ENCODE data around the gene KLHDC8B. TPM values are rescaled to one million over a fixed set of nuclear protein-coding genes. Genes with fewer than 3 reads are reported as not detected.

KLHDC8B gene
- total RNA-seq: 53.5 TPM
- long read RNA-seq, transcript KLHDC8B-201 (6 exons, 1,959 nt): major isoform, 117 of 191 reads
- long read RNA-seq, partial matches to known transcripts: 28 of 191 reads
- long read RNA-seq, other reads (novel, unspliced or antisense): 46 of 191 reads

DNA sequence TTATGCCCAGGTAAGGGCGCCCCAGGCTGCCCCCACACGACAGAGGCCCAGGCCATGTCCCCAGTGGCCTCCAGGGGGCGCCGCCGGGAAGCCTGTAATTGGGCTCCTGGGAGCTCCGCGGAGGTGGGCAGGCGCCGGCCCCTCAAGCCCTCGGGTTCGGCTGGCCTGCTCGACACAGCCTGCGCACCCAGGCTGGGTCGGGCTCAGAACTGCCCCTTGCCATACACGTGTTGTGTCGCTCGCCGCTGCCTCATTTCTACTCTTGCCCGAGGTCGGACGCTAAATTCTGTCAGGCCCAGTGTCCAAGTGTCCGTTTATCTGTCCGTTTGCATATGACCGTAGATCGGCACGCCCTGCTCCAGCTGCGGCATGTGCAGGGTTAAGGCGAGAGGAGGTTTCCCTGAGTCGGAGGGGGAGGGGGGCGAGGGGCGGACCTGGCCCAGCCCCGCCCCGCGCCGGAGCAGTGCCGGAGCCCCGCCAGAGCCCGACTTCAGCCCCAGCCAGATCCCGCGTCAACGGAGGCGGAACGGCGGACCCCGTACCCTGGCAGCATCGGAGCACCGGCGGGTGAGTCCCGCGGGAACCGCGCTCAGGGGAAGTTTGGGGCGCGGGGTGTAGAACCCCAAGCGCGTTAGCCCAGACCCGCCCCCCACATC lies at the start of gene KLHDC8B:
KLHDC8B (plus strand) TSS at position 480 of the 656 bp plus-strand sequence. CDS start 1,172 bp downstream, outside the sequence.
- peak; percentile 95 for DNase-seq (ENCODE audit: low spot score)

DNA sequence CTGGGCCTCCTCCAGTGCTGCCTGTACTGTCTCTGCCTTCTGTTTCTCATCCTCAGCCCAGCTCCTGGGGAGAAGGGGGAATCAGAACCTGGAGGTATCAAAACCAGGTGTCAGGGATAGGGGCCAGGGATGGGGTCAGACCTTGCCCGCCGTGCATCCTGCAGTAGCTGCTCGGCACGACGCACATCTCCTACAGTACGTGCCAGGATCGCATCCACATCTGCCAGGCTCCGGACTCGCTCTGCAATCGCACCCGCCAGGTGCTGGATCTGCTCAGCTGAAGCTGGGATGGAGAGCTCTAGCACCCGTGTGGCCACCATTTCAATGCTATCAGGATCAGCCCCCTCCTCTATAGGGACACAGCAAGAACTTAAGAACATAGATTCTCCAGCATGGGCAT lies 49.4 kb upstream of the KLHDC8B start:
- DNase-seq (ENCODE audit: low spot score): no peak

DNA sequence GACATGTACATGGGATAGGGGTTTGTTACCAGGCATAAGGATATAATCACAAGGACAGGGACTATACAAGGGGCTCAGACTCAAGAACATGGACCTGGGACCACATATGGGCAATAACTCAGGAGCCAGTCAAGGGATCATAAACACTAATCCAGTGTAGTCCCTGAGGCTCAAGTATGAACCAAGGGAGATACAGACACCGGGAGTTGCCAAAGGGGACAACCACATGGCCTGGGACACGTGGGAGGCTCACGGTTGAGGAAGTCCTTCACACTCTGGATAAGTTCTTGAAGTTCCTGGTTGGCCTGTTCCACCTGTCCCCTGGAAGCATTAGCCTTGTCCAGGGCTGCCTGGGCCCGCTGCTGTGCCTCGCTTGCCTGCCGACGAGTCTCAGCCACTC lies 48.9 kb upstream of the KLHDC8B start:
- DNase-seq (ENCODE audit: low spot score): no peak

DNA sequence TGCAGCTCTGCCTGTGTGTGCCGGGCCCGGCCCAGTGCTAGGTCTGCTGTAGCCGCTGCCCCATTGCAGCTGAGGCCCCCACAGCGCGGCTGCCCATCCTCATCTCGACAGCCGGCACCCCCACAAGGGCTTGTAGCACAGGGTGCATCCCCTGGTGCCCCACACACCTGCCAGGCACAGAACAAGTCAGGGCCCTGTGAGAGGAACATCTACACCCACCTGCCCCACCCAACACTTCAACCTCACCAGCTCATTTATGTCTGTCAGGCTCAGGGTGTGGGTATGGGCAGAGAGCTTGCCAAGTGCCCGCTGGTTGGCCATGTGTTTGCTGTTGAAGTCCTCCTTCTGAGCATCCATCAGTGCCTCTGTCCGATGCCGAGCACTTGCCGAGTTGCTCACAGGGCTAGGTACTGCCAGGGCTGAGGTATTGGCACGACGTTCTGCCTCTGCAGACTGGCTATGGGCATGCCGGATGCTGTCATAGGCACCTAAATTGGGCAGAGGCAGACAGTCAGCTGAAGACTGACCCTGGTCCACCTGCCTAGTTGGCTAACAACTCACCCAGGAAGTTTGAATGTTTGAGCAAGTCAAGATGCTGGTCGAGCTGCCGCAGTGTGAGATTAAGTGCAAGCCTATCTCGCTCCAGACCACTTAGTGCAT lies 48.4 kb upstream of the KLHDC8B start:
- no peak for DNase-seq (ENCODE audit: low spot score)

DNA sequence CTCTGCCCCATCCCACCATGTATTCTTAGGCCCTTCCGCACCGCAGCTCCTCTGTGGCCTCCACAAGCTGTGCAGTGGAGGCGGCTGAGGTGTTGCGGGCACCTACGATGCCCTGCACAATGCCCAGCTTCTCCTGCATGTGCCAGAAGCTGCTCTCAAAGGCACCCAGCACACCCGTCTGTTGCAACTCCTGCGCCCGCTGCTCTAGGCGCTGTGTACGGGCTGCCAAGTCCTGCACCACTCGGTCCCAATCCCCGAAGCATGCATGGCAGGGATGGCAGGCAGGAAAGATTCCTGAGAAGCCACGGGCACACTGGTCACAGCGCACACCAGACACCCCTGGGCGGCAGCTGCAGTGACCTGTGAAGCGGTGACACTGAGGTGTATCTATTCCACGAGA lies 47.7 kb upstream of the KLHDC8B start:
- no peak for DNase-seq (ENCODE audit: low spot score)

DNA sequence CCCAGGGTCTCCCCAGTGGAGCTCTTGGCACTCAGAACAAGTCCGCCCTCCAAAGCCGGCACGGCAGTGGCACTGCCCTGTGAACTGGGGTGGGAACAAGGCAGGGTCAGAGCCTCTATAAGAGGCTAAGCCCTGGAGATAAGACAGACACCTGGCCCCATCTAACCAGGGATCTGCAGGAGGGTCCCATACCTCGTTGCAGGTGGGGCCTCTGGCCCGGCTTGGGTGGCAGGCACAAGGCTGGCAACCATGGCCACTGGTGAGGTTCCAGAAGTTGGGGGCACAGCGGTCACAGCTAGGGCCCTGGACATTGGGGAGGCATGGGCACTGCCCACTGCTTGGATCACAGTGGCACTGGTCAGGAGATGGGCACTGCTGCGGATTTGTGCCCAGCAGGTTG lies 47.2 kb upstream of the KLHDC8B start:
- no peak for DNase-seq (ENCODE audit: low spot score)

DNA sequence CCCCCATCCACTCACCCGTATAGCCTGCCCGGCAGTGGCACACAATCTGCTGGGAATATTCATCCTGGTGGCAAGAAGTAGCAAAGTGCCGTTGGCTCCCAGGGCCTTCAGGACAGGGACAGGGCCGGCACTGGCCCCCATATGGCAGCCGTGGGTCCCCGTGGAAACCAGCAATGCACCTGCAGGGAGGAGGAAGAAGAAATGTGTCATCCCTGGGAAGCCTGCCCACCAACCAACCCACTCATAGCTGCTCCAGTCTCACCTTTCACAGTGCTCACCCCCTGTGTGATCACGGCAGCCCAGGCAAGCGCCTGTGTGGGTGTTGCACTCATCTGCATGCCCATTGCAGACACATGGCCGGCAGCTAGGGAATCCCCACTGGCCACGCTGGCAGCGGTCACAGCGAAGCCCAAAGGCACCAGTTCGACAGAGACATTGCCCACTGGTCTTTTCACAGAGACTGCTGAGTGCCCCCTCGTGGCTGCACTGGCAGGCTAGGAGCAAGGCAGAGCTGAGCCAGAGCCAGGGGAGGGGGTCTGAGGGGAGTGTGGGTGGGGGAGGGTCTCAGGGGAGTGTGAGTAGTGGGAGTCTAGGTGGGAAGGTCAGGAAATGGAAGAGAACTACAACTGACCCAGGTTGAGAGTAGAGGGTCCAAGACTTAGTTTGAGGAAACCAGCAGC lies 46.3 kb upstream of the KLHDC8B start:
- no peak for DNase-seq (ENCODE audit: low spot score)

DNA sequence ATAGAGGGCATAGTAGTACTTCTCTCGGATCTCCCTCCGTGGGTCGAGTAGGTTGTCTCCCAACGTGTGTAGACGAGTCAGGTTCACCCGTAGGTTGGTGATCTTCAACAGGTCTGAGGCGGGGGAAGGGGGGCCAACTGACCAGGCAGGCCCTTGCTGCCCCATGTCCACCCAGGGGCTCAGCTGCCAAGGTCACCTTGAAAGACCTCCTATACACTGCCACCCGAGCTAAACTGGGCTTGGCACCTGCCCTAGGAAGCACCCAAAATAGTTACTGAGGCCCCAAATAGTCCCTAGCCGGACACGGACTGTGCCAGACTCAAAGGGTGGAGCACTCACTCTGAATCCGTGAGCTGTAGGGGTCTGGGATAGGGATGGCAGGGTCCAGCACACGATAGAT lies 40.4 kb upstream of the KLHDC8B start:
- no peak for DNase-seq (ENCODE audit: low spot score)

DNA sequence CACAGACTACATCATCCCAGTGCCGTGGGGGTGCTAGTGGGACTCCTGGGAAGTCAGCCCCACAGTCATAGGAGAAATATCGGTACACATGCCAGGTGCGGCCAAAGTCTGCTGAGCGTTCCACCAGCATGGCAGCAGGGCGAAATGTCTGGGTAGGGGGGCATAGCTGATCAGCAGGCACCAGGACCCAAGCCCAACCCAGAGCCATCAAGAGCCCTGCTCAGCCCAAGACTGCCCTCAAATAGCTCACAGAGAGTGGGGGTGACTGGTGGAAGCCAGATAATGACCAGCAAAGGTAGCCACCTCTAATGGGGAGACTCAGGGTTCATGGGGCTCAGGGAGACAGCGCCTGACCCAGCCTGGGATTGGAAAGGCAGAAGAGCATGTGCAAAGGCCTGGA lies 39.8 kb upstream of the KLHDC8B start:
- no peak for DNase-seq (ENCODE audit: low spot score)

DNA sequence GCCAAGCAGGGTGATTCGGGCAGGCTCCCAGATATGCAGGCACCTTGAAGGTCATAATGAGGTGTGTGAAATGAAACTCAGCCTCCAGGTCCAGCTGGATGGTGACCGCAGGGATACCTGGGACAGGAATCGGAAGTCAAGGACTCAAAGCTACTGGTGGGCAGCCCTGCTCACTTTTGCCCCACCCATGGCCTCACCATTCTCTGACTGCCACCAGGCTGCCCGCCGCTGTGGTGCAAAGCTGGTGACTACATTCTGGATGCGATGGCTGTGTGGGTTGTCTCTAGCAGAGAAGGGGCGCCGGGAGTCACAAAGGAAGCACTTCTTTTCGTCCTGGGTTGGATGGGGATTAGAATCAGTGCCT lies 39.3 kb upstream of the KLHDC8B start:
- no peak for DNase-seq (ENCODE audit: low spot score)

DNA sequence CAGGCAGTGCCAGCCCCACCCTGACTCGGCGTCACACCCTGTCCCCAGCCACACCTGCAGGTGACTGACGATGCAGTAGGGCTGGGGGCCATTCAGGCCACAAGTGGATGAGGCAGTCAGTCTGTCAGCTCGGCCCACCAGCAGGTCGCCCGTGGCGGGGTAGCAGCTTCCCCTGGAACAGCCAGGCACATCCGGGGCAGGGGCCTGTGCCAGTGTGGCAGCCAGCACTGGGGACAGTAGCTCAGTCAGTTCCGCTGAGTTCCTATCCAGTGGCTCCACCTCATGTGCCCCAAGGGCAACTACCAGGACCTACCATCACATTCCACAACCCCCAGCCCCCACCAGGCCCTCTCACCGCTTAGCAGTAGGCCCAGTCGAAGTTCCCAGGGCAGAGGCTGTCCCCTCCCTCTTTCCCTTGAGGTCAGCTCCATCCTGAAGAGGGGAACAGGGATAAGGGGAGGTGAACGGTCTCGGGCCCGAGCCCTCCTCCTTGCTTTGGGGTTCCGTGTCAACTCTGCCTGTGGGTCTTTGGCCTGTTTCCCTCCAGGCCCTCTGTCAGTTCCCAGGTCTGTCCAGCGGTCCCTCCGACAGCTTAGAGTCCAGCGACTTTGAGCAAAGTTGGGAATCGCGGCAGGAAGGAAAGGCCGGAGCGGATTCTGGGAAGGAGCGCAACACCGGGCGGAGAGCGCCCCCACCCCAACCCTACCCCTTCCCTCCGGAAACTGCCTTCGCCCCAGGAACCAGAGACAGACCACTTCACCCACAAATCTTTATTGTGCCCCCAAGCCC lies 38.8 kb upstream of the KLHDC8B start, which contains the start of gene LAMB2:
LAMB2 (minus strand) TSS at position 614 of the 789 bp plus-strand sequence; CDS start at position 431, 183 bp downstream.
- DNase-seq (ENCODE audit: low spot score): no peak

DNA sequence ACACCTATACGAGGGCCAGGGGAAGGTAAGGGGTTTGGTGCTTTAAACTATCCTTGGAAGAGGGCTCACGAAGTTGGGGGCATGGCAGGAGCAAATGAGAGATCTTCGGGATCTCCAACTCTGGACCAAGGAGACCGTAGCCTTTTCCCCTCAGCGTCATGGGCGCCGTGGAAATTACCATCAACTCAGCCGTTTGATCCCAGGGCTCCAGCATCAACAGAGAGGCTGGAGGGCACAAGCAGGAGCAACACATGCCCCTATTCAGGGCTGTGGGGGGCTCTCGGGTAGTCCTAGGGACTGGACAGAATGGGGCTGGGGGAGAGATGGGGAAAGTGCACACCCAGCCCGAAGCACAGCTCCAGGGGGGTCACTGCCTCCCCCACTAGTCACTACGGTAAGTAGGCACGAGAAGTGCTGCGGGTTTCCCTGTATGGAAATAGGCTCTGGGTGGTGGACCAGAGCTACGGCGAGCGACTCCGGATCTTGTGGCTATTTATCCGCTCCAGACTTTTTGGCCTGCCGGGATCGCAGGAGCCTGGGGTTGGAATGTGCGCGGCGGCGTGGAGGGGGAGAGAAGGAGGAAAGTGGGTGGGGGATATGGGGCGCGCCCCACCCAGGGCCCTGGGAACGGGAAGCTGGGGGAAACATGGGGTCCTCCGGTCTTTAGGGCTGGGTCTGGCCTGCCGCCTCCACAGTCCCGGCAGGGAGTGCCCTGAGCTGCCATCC lies 38.0 kb upstream of the KLHDC8B start:
- DNase-seq (ENCODE audit: low spot score): no peak

DNA sequence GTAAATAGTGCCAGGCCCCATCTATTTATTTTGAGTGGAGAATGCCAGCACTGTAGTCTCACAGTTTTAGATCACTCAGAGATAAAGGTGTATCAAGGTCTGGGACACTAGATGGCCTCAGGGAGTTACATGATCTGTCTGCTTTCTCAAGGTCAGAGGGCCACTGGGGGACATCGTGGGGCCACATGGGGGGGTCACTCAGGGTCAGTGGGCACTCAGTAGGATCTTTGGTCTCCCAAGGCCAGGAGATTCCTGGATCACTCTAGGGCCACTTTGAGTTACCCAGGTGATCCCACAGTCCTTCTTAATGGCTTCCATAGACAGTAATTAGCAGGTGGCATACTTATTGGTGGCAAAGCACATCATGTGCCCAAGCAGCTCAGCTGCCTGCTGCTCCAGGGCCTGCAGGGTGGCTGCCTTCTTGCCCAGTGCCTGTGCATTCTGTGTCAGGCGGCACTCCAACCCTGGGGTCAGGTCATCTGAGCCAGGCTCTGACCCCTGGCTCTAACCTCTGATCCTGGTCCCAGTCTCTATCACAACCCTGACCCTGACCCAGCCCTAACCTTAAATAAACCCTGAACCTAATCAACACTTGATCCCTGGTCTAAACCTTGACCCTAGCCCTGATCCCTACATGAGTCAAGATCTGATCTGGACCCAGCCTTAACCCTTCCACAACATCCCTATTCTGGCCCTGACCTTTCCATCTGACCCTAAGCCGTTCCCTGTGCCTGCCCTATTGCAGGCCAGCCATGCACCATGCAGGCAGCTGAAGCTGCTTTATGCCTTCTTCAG lies 36.7 kb upstream of the KLHDC8B start:
- no peak for DNase-seq (ENCODE audit: low spot score)

DNA sequence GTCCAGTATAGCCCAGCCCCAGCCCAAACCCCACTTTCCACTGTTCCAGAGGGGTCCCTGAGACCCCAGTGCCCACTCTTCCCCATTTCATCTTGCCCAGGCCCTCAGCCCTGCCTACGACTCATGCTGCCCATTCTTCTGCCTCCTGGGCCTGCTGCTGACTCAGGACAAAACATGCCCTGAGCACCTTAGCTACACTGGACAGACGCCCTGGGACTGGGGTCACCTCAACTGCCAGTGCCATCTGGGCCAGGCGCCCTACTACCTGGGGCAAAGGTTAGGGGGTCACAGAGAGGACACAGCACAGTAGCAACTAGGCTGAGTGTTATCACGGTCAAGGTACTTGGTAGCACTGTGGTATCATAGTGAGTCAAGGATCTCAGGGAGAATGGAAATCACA lies 35.9 kb upstream of the KLHDC8B start:
- DNase-seq (ENCODE audit: low spot score): no peak

DNA sequence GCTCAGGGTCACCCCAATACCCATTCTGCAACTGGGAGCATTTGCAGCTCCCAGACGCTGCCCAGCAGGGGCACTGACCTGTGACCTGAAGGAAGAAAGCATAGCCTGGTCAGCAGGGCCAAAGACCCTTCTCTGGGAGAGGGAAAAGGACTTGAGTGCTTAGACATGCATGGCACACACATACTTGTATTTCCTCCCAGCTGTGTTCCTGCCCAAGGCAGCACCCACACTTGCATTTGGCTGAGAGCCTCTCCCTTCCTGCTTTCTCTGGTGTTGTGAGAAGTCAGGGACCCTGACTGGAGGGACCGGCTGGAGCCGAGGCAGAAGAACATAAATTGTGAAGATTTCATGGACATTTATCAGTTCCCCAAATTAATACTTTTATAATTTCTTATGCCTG lies 31.3 kb upstream of the KLHDC8B start:
- DNase-seq (ENCODE audit: low spot score): no peak

DNA sequence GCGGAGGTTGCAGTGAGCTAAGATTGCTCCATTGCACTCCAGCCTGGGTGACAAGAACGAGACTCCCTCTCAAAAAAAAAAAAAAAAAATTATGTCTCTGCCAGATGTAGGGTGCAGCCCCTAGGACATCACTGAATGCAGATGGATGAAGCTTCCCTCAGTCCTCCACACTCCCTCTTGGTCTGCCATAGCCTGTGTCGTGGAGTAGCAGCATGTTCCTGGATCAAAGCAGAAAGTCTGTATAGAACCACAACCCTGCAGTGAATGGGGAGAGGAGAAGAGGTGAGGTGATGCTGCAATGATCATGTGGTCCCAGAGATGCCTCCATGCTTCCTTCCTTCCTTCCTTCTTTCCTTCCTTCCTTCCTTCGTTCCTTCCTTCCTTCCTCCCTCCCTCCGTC lies 23.2 kb upstream of the KLHDC8B start:
- DNase-seq (ENCODE audit: low spot score): no peak

DNA sequence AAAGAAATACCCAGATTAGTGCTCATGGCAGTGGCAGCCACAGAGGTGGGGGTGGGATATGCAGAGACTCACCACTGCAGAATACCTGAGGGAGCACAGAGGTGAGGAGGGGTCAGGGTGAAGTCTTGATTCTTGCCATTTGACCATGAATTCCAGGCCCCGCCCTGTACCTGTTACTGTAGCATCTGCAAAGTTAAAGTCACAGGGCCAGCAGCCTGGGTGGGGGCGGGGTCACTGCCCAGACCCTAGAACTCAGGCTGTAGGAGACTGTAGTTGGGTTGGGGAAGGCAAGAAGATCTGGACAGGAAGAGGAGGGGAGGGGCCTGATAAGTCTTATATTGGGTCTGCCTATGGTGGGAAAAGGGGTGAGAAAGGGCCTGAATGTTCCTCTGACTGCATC lies 19.8 kb upstream of the KLHDC8B start:
- DNase-seq (ENCODE audit: low spot score): no peak

DNA sequence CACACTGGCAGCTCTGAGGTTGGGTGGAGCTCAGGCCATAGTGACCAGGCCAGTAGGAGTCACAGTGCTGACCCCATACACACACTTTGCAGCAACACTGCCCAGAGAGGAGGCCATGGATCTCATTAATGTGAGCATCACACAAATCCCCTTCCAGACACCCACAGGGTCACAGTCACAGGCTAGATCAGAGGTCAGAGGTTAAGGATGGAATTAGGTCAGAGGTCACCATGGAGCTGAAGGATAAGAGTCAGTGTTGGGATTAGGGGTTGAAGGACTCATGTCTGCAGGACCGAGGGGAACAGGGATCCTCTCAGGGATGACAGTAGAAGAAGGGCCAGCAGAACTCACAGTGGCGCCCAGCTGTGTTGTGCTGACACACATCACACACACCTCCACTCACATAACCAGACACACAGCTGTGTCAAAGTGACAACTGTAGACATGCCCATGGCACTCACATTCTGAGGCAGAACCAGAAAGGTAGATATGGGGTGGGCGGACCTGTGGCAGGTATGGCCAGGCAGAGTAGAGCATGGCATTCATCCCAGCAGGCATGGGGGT lies 18.0 kb upstream of the KLHDC8B start:
- DNase-seq (ENCODE audit: low spot score): no peak

DNA sequence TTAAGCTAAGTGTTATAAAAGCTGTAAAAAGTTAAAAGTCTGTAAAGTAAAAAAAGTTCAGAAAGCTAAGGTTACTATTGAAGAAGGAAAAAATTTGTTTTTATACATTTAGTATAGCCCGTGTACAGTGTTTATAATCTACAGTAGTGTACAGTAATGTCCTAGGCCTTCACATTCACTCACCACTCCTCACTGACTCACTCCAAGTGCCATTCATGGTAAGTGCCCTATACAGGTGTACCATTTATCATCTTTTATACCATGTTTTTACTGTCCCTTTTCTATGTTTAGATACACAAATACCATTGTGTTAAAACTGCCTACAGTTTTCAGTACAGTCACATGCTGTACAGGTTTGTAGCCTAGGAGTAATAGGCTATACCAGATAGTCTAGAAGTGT lies 14.1 kb upstream of the KLHDC8B start:
- no peak for DNase-seq (ENCODE audit: low spot score)

Data from mesenteric fat pad (tissue), 1 donor.